GM21381 (cell line): ENCODE data around the gene RETREG3.

Source experiments
- ATAC-seq: cut with Tn5 transposase; IDR thresholded peaks from one replicate; pipeline ENCODE4 v1.9.1; 2021; ENCODE audit warnings: mild to moderate bottlenecking, moderate library complexity; ENCODE audit not compliant: unreplicated experiment

Gene RETREG3

DNA sequence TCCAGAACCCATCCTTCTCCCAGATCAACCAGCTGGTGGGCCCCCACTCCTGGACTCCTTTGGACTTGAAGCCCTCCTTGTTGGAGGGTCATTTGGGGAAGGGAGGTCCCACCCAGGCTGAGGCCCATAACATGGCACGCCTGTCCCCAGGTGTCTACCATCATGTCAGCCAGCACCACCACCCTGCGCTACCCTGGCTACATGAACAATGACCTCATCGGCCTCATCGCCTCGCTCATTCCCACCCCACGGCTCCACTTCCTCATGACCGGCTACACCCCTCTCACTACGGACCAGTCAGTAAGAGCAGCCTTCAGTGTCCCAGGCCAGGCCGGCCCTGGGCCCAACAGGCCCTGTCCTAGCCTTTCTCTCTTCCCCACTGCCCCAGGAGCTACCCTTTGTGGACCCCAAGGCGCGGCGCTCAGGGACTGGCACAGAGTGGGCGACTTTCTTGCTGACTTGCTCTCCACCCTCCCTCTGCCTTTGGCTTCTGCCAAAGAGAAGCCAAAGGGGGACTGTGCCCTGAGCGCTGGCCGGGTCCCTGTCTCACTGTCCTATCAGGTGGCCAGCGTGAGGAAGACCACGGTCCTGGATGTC, 4.6 kb upstream of the RETREG3 start:
- ATAC-seq: no peak

DNA sequence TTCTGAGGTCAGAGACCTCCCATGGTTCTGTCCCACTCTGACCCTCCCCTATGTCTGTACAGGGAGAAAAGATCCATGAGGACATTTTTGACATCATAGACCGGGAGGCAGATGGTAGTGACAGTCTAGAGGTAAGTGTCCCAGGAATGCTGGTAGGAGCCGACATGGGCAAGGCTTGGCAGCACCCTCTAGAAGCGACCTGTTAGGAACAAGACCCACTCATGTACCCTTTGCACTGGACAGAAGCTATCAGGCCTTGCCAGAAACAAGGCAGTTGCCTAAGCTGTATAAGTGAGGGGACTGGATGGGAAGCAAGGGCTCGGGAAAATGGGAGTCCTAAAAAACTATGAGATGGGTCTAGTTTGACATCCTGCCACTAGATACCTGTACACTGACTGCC, 2.8 kb upstream of the RETREG3 start:
- no peak for ATAC-seq

- peak; percentile 6 for ATAC-seq
These were observed 934 bp upstream of the RETREG3 start for GRCh38 chr17:42609814-42610801.

DNA sequence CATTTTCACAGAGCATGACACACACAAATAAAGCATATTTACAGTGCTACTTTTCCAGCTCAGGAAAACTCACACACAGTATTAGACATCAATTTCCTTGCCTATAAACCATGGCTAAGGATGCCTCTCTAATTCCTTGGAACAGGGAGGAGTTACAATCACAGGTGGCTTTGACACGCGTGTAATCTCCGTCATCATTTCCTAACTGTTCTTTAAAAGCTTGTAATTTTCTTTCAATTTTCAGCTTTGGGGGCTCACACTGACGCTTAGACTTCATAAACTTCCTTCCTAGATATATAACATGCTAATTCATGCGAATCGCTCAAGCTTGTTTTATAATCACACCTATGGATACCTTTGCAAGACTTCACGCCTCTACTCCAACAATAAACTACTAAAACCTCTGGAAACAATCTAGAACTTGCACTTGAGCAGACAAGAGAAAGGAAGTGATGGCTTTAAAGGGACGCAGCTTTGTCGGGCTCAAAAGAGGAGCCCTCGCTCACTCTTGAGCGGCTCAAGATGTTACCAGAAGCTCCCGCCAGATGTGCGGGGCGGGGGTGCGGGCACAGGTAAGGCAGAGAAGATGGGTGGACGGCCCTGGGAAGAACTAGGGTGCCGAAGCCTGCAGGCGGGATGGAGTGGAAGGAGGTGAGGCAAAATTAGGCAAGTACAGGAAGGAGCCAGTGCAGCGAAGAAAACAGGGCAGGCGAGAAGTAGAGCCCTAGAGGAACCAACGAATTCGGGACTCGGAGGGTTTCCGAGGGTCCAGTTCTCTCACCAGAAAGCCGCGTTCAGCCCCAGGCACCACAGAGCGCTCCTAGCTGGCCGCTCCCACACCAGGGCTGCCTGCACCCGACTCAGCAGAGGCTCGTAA, 631 bp downstream of the RETREG3 start:
- peak; percentile 2 for ATAC-seq

DNA sequence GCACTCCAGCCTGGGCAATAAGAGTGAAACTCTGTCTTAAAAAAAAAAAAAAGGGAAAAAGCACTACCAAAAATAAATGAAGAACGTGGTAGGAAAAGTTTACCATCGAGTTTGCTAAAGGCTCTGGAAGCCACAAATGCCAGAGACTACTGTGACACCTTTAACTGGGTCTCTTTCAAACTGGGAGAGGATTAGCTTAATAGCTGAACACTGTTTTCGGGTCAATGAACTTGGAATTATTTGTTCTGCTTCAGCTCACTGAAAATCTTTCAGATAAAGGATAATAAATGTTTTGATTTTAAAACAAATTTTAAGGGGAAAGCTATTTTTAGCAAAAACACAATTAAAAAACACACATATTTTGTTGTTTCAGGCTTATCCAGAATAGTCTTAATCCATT, 1.4 kb downstream of the RETREG3 start:
- no peak for ATAC-seq

DNA sequence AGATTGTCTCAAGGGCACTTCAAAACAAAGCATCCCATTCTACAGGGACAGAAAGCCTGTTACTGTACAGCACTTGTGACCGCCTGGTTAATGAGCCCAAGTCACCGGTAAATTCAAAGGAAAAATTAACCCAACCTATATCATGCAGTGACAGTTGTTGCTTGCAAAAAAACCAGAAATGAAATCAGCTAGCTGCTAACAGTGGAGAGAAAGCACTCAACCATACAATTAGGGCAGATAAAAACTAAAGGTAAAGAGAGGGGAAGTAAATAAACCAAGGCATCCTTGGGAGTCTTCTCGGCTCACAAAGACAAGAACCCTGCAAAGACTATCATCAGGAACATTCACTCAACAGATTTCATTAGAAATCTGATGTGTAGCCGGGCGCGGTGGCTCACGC, 5.9 kb downstream of the RETREG3 start:
- ATAC-seq: no peak

DNA sequence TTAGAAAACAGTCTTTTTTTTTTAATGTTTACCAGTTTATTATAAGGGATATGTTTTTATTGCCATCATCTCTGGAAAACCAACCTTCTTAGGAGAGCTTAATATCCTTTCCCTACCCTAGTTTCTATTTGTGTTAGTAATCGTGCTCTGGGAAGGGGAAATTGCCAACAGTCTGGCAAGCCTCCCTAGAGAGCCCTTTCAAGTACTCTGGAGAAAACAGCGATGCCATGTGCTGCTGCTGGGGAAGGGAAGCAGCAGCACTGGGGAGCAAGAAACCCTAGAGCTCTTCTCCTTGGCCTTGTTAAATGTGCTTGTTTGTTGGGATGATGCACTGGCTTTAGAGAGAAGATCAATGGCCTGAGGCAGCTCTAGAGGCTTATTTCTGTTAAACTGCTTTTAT, 10.3 kb downstream of the RETREG3 start:
- ATAC-seq: no peak

GRCh38 chr17:42596386-42596785, 12.8 kb downstream of the RETREG3 start:
- no peak for ATAC-seq

- ATAC-seq: no peak
These were observed 17.8 kb downstream of the RETREG3 start for GRCh38 chr17:42591411-42591810.

DNA sequence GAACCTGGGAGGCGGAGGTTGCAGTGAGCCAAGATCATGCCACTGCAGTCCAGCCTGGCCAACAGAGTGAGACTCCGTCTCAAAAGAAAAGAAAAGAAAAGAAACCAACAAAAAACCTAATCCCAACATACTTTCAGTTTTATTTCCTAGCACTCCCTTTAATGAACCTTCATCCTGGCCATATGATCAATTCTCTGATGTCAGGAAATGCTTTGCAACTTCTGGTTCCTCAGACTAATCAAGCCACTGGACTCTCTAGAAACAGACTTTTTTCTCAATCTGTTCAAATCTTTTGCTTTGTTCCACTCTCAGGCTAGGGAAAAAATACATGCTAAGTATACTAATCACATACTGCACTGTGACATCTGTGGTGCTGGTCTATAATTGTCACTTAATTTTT, 18.3 kb downstream of the RETREG3 start:
- ATAC-seq: no peak

DNA sequence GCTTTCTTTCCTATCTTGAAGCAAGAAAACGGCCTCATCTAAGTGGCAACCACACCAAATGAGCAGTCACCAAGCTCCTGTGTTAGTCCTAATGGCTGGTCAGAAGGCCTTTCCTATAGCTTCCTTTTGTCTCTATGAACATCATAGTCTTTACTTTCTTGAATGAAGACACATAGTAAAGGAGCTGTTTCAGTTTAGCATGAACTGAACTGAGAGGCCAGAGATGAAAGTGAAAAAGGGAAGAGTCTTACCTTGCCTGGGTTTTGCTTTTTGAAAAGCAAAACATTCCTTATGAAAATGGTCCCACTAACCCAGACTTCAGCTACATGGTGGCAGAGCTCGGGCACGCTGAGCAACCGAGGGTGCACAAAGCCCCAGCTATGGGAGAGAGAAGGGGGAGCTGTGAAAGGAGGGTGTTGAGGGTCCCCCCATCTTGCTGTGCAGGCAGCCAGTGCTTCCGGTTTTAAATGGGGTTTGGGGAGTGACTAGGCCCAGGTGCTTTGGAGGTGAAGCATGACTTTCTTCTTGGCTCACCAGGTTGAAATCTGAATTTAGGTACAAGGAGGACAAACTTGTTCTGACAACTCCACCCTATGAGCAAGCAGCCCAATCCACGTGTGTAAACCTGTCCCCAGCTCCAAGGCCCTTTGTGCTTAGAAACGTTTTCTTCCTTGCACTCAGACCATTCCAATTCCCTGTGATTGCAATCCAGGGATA, 22.5 kb downstream of the RETREG3 start:
- no peak for ATAC-seq

GRCh38 chr17:42585353-42585752, 23.8 kb downstream of the RETREG3 start:
- no peak for ATAC-seq

- ATAC-seq: no peak
These were observed 24.3 kb downstream of the RETREG3 start for GRCh38 chr17:42584880-42585279.

DNA sequence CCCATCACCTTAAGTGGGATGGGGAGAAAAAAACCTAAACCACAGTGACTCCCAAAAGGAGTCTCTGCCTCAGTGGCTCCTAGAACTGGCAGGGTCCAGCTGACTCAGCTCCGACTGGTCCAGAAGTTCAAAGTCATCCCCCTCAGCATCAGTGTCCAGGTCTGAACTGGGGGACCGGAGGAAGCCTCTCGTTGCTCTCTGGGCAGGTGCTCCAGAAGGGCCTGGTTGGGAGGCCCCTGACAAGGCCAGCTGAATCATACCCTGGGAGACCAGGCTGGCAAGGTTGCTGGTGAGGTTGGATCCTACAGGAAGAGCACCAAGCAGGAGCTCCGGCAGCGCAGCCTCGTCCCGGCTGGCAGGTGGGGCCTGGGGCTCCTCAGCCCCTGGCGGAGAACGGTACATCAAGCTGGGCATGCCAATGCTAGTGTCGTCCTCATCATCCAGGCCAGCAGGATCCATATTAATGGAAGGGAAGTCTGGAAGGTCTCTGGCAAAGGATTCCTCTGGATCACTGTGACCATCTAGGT, 27.4 kb downstream of the RETREG3 start:
- ATAC-seq: no peak

GRCh38 chr17:42579794-42580551, 29.2 kb downstream of the RETREG3 start:
- no peak for ATAC-seq

DNA sequence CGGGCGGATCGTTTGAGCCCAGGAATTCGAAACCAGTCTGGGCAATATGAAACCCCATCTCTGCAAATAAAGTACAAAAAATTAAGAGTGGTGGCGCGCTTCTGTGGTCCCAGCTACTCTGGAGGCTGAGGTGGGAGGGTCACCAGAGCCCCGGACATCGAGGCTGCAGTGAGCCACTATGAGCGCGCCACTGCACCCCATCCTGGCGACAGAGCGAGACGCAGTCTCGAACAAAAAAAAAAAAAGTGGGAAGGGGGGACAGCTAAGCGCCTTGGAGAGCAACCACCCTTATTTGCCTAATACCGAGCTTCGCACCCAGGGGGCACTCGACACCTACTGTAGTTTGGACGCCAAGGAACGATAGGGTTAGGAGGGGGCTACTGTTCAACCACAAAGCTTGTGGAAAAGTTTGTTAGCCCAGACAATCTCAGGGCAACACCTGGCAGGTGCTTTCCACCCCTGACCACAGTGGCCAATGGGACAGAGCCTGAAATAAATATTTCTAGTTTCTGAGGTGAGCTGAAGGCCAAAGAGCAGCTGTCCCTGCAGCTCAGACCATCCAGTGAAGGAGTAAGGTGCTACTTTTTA, 30.8 kb downstream of the RETREG3 start:
- ATAC-seq: peak; percentile 45

GRCh38 chr17:42577532-42578281, 31.5 kb downstream of the RETREG3 start, which contains the start of gene PSMC3IP:
PSMC3IP (minus strand) TSS chr17:42577729; CDS start chr17:42577686, 43 bp downstream.
- peak; percentile 76 for ATAC-seq

DNA sequence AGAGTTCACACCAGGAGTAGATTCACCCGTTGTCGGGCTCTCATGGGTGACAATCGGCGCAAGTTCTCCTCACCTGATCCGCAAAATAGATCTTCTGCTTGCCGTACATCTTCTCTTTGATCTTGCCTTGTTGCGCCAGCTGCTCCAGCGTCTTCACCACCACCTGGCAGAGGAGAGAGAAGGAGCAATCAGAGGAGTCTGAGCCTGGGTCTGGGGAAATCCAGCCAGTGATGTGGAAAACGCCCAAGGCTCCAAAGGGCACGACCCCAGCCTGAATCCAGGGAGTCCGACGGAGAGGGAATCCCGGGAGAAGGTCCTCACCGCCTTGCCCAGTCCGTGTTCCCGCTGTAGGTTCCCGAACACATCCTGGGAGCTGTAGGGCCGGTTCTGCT, 32.0 kb downstream of the RETREG3 start:
- no peak for ATAC-seq
